ENCODE data around the gene CRNN.
A peak's percentile ranks its signal among the peaks of the same experiment; 100 is the strongest.

The CRNN gene

DNA sequence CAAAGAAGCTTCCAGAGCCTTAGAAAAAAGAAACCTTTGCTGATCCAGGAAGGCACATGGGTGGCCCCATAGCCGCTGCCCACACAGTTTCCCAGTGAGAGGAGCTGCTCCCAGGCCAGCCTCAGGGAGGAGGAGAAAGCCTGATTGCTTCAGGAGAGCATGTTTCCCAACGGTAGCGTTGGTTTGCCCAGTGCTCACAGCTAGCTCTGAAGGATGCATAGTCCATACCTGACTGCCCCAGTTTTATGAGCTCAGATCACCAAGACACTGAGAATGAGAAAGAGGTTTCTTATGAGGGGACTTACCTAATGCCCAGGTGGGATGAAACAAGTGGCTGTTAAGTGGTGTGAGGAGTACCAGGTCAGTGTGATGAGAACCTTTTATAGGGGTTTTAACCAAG is at the start of gene CRNN:
TSS of gene CRNN (minus strand) at position 355 of the 400 bp plus-strand sequence. CDS start 2,030 bp downstream, outside the sequence.
- no peak for DNase-seq

DNA sequence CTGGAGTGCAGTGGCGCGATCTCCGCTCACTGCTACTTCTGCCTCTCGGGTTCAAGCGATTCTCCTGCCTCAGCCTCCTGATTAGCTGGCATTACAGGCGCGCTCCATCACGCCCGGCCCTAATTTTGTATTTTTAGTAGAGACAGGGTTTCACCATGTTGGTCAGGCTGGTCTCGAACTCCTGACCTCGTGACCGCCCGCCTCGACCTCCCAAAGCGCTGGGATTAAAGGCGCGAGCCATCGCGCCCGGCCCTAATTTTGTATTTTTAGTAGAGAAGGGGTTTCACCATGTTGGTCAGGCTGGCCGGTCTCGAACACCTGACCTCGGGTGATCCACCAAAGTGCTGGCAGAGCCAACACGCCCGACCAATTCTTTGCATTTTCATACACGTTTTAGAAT is 48.6 kb upstream of the CRNN start:
- DNase-seq = no peak

DNA sequence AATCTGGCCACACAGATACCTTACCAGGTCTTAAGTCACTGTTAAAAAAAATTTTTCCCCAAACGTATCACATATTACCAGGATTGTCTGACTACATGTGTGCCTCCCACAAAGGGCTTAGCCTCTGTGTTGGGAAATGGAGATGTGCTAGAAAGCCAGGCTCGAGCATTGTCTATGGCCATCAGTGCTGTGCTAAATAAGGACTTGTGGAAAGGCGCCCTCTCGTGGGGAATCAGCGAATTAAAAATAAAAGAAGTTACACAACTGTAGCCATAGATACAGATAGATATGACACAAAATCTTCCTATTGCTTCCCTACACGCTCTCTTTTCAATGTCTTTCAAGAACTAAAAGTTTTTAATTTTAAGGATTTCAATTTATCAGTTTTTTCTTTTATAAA is 47.5 kb upstream of the CRNN start:
- peak; percentile 36 for DNase-seq

DNA sequence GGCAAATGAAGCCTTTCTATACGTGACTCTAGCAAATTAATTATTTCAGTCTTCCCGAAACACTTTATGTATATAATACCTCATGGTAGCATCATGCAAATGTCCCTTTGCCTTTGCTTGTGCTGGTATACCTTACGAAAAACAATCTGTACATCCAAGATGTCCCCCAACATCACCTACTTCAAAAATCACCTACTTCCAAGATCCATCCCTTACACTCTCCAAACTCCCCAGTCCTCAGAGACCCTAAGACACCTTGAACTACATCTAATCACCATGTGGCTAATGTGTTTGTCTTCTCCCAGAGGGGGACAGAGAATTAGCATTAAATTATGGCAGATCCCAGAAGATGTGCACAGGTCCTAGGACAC is 46.5 kb upstream of the CRNN start:
- DNase-seq = no peak

DNA sequence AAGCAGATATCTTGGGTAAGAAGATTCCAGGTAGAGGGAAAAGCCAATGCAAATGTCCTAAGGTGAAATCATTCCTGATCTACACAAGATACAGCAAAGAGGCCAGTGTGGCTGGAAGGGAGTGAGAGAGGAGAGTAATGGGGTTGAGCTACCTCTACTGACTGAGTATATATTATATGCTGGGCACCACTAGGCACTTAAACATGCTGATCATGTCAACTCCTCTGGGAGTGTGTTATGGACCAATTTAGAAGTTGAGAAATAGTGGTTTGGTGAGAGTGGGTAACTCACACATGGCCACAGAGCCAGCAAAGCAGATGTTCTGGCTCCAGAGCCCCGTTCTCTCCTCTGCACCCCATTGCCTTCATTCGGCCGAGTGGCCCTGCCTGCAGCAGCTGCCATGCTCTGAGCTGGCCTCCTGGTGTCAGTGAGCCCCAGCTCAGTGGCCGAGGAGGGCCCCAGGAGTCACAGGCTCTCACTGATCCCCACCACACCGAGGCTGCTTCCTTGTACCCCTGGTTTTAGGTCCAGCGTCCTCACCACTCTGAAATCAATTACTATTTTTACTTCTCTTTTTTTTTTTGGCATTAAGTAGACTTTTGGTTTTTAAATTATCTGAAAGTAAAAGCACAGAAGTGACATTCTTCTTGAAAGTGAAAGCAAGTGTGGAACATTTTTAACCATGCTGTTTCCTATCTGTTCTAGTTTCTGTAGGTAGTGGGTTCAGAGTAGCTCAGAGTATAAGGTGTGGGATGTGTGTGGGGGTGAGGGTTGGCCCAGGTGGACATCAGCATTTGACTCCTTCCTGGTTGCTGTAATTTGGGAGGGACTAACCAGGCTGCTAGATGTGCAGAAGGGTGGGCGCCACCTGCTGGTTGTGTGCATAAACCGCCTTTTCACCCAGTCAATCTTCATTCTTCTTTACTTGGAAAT is 45.8 kb upstream of the CRNN start:
- DNase-seq = peak; percentile 49

DNA sequence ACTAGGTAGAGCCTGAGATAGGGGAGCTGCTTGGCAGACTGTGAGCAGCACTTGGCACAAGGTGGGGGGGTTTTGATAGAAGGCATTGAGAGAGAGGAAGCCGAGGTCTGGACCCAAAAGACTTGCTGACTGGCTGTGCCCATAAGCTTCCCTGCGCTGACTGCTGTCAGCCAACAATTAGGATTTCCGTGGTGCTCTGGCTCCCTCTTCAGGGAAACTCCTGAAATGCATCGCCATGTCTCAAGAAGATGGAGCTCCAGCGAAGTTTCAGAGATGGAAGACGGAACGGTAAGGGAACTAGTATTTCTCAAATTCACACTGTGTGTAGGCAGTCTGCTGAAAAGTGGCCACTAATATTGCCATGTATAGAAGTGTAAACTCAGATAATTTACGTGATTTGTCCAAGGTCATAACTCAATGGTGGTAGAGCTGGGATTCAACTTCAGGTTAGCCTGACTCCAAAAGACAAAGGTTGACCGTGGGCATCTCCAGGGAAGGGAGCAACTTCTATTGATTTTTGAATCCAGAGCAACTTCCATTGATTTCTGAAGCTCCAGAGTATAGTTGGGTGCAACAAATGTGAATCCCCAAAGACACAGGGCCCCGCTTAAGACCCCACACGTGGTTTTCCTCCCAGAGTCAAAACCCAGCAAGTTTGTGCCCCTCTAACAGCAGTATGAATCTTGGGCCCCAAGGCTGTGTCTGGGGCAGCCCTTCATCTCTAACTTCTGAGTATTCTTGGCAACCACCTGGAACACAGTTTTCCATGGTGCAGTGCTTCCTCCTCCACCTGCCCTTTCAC is 44.5 kb upstream of the CRNN start:
- peak; percentile 87 for DNase-seq

DNA sequence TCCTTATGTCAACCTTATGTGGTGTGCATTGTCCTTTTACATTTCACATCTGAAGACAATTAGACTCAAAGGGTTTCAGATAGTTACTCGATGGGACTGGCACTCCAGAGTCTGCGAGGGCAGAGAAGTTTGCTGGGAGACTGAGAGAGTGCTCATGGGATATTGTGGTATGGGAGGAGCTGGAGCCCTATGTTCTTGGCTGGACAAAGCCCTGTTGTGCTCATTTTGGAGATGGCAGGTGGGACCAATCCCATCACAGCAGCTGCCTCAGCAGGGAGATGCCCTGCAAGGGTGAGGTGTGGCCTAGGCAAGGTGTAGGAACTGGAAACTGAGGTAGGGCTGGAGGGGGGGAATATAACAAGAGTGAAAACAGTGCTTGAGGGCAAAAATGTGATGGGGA is 43.5 kb upstream of the CRNN start:
- no peak for DNase-seq

DNA sequence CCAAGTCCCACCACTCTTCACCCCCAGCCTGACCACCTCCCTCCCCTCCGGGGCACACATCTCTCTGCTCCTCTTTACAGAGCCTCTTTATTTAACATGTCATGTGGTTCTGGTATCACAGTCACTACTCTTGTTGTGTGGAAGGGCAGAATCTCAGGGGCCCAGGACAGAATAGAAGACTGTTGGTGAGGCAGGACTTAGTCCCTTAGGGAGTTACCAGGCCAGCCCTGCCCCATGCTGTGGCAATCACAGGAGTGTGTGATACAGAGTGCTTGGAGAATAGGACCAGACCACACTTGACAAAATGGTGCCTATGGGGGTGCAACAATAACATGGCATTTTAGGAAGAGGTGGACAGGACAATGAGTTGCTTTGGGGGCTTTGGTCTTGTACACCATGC is 43.0 kb upstream of the CRNN start:
- no peak for DNase-seq

DNA sequence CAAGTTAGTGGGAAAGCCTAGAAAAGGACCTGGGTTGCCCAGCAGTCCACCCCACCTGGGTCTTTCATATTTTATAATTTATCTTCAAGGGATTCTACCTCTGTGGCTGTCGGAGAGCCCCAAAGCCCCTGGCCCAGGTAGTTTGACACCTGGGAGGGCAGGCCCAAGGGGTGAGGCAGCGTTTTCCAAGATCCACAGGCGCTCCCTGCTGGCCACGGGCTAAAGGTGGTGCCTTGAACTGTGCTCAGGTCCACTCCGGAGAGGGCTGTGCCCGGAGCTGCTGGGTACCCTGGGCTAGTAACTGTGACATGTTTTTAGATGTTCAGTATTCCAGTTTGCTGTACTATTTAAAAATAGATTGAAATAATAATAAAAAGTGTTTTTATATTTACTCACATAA is 37.2 kb upstream of the CRNN start:
- DNase-seq = no peak

DNA sequence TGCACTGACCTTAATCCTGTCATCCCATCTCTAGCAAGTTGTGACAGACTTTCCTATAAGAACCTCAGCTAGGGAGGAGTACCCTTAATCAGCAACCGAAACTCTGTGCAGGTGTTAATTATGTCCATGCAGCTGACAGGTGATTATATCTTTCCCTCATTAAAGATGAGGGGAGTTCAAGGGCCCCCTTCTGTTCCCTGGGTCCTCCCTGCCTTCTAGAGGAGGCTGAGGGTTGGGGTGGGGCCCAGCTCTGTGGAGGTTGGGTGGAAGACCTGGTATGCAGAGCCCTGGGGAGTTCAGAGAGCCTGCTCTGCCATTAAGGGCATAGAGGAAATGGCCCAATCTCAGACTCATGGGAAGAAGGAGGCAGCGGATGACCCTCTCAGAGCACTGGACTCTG is 35.6 kb upstream of the CRNN start:
- DNase-seq = no peak

DNA sequence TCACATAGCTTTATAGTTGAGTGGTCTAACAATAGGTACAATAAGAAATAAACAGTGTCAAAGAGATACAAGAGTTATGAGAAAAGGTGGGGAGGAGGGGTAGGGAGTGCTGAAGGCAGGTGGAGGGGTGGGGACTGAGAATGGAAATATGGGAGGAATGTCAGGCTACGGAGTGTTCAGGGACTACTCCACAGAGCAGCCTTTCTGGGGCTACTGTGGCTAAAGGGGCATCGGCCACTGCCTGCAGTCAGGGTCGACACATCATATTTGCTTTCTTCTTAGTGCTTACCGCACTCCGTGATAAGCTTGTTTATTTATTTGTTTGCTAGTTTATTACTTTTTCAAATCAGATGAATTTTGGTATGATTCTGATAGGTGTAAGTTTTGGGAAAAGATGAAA is 34.4 kb upstream of the CRNN start:
- no peak for DNase-seq

DNA sequence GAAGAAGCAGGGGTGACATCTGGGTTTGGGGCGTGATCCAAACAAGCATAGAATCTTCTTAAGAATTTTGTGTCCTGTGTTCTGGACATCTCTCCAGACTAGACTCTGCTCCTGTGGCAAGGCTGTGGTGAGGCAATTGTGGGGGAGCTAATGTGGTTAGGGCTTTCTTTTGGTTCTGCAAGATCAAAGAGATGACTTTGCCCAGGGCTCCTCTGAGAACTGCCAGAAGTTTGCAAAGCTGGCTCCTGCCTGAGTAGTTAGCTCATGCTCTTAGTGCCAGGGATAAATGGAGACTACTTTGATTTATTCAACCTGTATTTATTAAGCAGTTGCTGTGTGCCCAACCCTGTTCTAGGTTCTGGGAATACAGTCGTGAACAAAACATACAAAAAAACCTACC is 34.0 kb upstream of the CRNN start:
- no peak for DNase-seq

DNA sequence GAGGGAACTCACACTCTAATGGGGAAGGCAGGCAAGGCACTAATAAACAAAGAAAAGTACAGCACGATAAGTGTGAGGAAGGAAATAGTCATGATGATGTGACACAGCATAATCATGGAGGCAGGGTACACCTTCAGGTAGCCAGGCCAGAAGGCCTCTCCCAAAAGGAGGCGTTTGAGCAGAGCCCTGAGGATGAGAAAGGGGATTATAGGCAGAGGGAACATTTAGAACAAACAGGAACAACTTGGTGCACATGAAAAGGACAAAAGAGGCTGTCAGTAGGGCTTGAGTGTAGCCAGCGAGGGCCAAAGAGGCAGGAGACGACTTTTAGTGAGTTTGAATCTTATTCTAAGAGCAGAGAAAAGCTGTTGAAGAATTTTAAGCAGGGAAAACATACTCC is 33.4 kb upstream of the CRNN start:
- no peak for DNase-seq

DNA sequence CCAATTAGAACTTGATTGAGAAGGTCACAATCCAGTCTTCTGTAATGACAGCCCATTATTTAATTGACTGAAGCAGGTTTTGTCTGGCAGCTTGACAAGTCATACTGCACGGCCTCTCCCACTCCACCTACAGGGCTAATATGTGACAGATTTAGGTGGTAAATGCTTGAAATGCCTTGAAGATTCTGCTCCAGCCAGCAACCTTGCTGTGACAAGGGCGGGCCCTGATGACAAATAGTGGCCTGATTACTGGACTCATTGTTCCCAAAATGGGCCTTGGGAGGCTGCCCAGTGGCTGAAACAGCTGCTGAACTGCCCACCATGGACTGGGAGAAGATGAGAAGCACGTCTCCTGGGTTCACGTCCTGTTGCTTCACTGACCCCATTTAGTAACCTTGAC is 30.0 kb upstream of the CRNN start:
- DNase-seq = no peak

DNA sequence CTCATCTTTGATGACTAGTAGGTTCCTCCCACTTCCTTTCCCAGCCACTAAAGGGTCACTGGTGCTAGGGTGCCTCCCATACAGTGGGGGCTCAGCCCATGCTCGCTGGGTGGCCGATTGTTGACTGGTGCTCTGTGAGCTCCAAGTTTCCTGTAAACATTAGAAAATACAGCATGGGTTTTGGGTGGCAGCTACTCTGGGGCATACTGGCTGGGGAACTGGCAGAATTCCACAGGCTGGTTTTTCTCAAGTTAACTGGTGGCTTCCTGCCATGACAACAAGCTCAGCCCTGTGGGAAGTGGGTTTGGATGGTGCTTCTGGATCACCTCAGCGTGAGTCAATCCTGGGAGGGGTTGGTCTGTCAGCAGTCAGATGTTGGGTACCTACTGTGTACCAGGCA is 28.7 kb upstream of the CRNN start:
- DNase-seq = no peak

DNA sequence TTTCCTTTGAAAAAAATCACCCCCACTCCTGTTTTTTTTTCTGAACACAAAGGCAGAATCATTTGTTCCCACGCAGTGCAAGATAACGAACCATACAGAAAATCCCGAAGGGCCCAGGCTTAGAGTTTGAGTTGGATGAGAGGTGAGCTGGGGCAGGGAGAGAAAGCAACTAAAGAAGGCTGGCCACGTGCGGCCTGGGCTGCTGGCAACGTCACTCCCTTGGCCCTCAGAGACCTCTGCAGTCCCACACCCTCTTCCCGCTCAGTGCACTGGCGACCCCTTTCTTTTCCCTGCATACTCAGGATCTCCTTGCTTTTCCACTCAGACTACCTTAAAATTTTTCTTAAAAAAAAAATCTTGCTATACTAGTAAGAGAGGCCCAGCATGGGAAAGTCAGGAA is 28.2 kb upstream of the CRNN start:
- DNase-seq = no peak

DNA sequence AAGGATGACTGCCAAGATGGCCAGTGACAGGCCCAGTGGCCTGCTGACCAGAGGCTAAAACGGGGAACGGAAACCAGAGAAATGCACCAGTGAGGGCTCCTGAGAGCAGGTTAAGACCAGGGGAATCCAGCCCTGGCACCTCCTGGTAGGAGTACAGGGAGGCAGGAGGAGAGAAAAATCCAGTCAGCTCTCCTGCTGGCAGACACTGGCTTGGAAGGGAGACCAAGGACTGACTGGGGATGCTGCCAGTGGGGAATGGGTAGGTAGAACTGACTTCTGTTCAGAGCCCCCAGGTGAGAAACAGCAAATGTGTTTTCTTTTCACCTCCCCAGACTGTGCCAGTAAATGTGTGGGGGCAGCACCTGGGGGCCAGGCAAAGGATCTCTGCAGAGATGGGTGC is 27.7 kb upstream of the CRNN start:
- DNase-seq = no peak

DNA sequence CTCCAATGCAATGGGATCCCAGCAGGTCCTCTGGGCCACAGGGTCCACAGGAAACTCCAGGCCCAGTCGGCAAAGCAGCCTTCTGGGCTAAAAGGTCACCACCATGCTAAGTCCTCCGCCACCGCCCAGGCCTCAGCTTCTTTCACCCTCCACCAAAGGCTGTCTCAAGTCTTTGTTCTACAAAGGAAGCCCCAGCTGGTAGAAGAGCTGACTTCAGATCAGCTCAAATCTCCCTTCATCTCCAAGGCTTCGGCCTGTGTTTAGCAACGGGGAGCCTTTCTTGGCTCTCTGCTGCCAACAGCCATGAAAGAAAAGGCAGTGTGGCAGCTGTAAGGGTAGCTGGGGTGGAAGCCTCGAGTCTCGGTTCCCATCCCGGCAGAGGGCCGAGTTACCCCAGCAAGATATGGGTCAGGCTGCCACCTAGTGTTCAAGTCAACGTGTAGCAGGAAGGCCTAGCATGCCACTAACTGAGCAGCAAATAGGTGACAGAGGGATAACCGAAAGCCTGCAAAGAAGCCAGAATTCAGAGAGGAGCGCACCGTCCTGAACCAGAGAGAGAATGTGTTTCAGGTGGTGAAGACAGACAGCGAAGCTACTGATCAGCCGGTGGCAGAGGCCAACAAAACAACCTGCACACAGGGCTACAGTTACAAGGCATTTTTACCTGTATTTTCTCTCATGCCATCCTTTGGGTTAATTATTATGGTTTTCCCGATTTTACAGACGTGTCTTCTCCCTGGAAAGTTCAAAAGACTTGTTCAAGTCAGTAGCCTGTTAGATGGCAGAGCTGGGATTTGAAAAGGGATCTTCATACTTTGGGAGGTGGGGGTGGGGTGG is 26.8 kb upstream of the CRNN start:
- peak; percentile 53 for DNase-seq

DNA sequence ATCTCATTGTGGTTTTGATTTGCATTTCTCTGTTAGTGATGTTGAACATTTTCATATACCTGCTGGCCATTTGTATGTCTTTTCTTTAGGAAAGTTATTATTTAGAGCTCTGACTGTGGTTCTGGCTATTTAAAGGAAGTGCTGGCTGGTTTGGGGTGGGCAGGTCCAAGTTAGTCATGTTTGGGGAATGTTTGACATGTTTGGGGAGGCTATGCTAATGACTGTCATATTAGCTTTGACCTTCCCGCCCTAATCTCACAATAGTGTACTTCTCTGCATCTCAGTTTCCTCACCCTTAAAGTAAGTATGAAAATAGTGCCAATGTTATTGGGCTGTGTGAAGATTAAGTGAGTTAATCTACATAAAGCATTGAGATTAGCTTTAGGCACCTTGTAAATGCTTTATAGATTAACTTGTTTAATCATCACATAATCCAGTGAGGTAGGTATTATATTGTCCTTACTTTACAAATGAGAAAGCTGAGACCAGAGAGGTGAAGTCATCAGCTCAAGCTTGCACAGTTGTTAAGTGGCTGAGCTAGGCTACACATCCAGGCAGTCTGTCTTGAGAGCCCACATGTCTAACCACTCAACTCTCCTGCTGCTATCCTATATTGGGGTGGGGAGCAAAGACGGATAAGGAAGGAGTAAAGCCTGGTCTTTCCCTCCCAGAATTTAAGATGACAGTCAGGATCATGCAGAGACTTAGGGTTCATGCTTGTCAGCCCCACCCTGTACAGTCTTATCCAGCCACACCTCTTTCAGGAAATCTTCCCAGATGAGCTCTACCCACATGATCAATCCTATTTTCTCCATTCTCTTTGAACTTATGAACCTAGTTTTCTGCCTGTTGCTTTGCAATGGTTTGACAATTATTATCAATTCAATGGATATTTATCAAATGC is 22.8 kb upstream of the CRNN start:
- DNase-seq = no peak

DNA sequence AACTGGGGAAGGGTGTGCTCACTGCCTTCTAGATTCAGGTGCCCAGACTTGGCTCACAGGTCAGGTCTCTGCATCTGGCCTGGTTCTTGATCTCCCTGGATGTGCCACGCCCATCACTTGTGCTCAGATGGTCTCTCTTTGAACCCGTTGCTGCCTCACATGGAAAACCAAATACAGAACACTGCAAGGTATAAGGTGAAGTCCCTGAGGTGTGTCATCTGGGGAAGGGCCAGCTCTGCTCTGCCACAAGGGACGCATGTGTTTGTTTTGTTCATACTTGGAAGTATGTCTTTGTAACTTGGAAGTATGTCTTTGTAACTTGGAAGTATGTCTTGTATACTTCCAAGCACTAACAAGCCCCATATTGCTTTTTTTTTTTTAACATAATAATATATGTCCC is 13.4 kb upstream of the CRNN start:
- DNase-seq = no peak

DNA sequence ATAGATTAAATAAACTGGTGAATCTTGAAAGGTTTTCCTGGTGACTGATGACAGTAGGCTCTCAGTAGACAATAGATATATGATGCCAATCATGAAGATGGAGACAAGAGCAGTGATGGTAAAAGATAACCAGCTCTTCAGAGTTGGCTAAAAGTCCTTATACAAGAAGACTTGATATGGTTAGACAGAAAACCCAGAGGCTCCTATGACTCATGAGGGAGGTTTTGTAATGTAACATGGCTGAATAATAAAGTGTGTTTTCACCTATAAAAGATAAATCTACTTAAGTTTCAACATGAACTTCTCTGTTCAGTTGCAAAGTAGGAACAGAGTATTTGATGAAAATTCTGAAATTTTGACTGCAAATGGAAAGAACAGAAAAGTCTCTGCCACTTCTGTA is 12.7 kb upstream of the CRNN start:
- DNase-seq = no peak

DNA sequence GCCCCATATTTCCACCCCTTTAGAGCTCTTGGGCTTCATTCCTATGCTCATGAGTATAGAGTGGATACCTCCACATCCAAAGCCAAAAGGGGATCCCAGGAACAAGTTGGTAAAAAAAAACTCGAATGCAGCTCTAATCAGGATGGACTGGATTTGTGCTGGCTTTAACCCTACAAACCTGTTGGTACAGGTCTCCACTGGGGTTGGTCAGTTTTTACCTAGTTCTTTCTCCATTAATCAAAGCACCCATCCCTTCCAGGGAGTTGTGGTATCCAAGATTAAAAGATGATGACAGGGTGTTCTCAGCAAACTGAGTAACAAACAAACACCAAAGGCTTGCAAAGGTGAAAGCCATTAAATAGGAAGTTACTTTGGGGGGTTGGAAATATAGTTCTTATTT is 5.9 kb upstream of the CRNN start:
- DNase-seq = no peak
